ENCODE results near the gene NFKBIA.

DNA sequence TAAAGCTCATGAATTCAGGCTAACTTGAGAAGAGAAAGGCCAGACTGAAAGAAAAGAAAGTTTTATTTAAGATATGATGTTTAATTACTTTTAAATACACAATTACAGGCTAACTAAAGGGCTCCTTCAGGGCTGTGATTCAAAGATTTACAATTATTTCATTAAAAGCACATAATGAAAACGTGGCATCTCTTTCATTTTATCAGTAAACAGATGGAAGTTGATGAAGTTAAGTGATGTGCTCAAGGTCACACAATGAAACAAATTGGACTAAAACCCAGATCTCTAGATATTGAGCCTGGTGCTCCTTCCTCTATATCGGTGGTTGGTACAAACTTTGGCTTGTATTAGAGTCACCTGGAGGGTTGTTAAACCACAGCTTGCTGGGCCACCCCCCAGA lies 13.5 kb upstream of the NFKBIA start:
- TF ChIP-seq, protein P1, sequence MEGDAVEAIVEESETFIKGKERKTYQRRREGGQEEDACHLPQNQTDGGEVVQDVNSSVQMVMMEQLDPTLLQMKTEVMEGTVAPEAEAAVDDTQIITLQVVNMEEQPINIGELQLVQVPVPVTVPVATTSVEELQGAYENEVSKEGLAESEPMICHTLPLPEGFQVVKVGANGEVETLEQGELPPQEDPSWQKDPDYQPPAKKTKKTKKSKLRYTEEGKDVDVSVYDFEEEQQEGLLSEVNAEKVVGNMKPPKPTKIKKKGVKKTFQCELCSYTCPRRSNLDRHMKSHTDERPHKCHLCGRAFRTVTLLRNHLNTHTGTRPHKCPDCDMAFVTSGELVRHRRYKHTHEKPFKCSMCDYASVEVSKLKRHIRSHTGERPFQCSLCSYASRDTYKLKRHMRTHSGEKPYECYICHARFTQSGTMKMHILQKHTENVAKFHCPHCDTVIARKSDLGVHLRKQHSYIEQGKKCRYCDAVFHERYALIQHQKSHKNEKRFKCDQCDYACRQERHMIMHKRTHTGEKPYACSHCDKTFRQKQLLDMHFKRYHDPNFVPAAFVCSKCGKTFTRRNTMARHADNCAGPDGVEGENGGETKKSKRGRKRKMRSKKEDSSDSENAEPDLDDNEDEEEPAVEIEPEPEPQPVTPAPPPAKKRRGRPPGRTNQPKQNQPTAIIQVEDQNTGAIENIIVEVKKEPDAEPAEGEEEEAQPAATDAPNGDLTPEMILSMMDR (IDR thresholded peaks at IDR 0.05; ENCODE audit: borderline replicate concordance, extremely low read depth, low read length, poor library complexity, severe bottlenecking): no peak
- TF ChIP-seq EZH2 (IDR thresholded peaks at IDR 0.05; ENCODE audit: borderline replicate concordance, low read depth, low read length, severe bottlenecking): no peak

All from DND-41 (cell line).